Measurements from ENCODE around the gene AGBL5.
A peak's percentile ranks its signal among the peaks of the same experiment; 100 is the strongest.

Gene AGBL5

GRCh38 chr2:27069436-27069835 lies 18.0 kb downstream of the AGBL5 start:
- Histone ChIP-seq H3K27ac (replicated peaks) (no peak overlapping the region), H3K4me3 (replicated peaks; ENCODE audit: insufficient read depth, low read length) (no peak overlapping the region), H3K27me3 (ENCODE audit: insufficient read depth, poor library complexity, severe bottlenecking) (no peaks in the 10 kb centered on the region)
- TF ChIP-seq GABPA (IDR thresholded peaks at IDR 0.05; ENCODE audit: low read depth) (no peak), SPI1 (IDR thresholded peaks at IDR 0.05; ENCODE audit: borderline replicate concordance, low read depth) (no peak), POLR2AphosphoS5 (IDR thresholded peaks at IDR 0.05; ENCODE audit: low read depth) (no peak)
- TF ChIP-seq, protein P1, sequence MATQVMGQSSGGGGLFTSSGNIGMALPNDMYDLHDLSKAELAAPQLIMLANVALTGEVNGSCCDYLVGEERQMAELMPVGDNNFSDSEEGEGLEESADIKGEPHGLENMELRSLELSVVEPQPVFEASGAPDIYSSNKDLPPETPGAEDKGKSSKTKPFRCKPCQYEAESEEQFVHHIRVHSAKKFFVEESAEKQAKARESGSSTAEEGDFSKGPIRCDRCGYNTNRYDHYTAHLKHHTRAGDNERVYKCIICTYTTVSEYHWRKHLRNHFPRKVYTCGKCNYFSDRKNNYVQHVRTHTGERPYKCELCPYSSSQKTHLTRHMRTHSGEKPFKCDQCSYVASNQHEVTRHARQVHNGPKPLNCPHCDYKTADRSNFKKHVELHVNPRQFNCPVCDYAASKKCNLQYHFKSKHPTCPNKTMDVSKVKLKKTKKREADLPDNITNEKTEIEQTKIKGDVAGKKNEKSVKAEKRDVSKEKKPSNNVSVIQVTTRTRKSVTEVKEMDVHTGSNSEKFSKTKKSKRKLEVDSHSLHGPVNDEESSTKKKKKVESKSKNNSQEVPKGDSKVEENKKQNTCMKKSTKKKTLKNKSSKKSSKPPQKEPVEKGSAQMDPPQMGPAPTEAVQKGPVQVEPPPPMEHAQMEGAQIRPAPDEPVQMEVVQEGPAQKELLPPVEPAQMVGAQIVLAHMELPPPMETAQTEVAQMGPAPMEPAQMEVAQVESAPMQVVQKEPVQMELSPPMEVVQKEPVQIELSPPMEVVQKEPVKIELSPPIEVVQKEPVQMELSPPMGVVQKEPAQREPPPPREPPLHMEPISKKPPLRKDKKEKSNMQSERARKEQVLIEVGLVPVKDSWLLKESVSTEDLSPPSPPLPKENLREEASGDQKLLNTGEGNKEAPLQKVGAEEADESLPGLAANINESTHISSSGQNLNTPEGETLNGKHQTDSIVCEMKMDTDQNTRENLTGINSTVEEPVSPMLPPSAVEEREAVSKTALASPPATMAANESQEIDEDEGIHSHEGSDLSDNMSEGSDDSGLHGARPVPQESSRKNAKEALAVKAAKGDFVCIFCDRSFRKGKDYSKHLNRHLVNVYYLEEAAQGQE (IDR thresholded peaks at IDR 0.05; ENCODE audit: insufficient replicate concordance, low read depth), result no peak
- TF ChIP-seq, protein P2, sequence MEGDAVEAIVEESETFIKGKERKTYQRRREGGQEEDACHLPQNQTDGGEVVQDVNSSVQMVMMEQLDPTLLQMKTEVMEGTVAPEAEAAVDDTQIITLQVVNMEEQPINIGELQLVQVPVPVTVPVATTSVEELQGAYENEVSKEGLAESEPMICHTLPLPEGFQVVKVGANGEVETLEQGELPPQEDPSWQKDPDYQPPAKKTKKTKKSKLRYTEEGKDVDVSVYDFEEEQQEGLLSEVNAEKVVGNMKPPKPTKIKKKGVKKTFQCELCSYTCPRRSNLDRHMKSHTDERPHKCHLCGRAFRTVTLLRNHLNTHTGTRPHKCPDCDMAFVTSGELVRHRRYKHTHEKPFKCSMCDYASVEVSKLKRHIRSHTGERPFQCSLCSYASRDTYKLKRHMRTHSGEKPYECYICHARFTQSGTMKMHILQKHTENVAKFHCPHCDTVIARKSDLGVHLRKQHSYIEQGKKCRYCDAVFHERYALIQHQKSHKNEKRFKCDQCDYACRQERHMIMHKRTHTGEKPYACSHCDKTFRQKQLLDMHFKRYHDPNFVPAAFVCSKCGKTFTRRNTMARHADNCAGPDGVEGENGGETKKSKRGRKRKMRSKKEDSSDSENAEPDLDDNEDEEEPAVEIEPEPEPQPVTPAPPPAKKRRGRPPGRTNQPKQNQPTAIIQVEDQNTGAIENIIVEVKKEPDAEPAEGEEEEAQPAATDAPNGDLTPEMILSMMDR (IDR thresholded peaks at IDR 0.05; ENCODE audit: insufficient read depth, low read length), result no peak
- DNase-seq (ENCODE audit: low read depth in 1 of 2, low spot score in 1 of 2), result no peak

DNA sequence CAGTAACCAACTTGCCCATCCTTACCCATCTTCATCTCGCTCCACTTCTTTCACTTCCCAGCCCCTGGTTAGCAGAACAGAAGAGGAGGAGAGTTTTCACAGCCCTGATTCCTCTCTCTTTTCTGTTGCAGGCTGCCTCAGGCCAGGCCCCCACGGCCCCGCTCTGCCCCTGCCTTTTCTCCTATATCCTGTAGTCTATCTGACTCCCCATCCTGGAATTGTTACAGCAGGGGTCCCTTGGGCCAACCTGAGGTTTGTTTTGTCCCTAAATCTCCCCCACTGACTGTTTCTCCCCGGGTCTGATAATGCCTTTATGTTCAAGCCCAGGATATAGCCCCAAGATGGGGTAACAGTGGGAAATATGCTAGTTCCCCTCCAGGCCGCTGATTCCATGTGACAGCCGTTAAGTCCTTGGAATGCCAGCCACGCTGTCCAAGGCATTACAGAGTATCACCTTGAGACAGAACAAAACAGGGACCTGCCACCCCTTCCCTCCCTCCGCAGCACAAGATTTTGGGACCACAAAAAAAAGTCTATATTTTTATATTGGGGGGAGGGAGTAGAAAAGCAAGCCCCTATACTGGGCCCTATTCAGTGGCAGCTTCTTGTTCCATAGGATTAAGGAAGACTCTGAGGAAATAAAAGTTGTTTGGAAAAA lies 18.6 kb downstream of the AGBL5 start:
- Histone ChIP-seq H3K27ac (replicated peaks) (no peak overlapping the region), H3K27me3 (ENCODE audit: insufficient read depth, poor library complexity, severe bottlenecking) (no peaks in the 10 kb centered on the region), H3K4me3 (replicated peaks; ENCODE audit: insufficient read depth, low read length) (peak overlapping the region; percentile 92)
- TF ChIP-seq GABPA (IDR thresholded peaks at IDR 0.05; ENCODE audit: low read depth) (no peak), POLR2AphosphoS5 (IDR thresholded peaks at IDR 0.05; ENCODE audit: low read depth) (no peak), SPI1 (IDR thresholded peaks at IDR 0.05; ENCODE audit: borderline replicate concordance, low read depth) (no peak)
- TF ChIP-seq, protein P2 (IDR thresholded peaks at IDR 0.05; ENCODE audit: insufficient read depth, low read length), result no peak
- TF ChIP-seq, protein P1 (IDR thresholded peaks at IDR 0.05; ENCODE audit: insufficient replicate concordance, low read depth), result no peak
- DNase-seq (ENCODE audit: low read depth in 1 of 2, low spot score in 1 of 2), result no peak

- Histone ChIP-seq H3K27ac (replicated peaks) (peak overlapping the region; percentile 74), H3K4me3 (replicated peaks; ENCODE audit: insufficient read depth, low read length) (peak overlapping the region; percentile 92), H3K27me3 (ENCODE audit: insufficient read depth, poor library complexity, severe bottlenecking) (no peaks in the 10 kb centered on the region)
- DNase-seq (ENCODE audit: low read depth in 1 of 2, low spot score in 1 of 2), result no peak
- TF ChIP-seq, protein P1 (IDR thresholded peaks at IDR 0.05; ENCODE audit: insufficient replicate concordance, low read depth), result no peak
Measured at GRCh38 chr2:27070653-27071276, 19.3 kb downstream of the AGBL5 start.

Data from HL-60 (cell line).